ENCODE measurements around the gene E4F1.

GRCh38 chr16:2187212-2187611 is 36.2 kb upstream of the E4F1 start:
- TF ChIP-seq POLR2AphosphoS5 (IDR thresholded peaks at IDR 0.05; ENCODE audit: low read depth, low read length) (no peak), POLR2A (IDR thresholded peaks at IDR 0.05; ENCODE audit: low read depth, low read length) (no peak), TAF1 (IDR thresholded peaks at IDR 0.05; ENCODE audit: borderline replicate concordance, low read depth, low read length) (no peak)

Measured in GM12892 (cell line).